H1 (cell line): ENCODE data around the gene RXRA. TPM values are rescaled to one million over a fixed set of nuclear protein-coding genes. Genes with fewer than 3 reads are reported as not detected.

Source experiments
- CTCF ChIA-PET: fragments of 300-600 bp; sonication (Branson Sonifier 250); formaldehyde crosslinking; loops from one replicate; lab custom pipeline; 2021; ENCODE audit not compliant: partially characterized antibody; lab: Charles Lee
- POLR2A ChIA-PET: fragments of 300-600 bp; sonication (Branson Sonifier 250); formaldehyde crosslinking; loops from one replicate; lab custom pipeline; 2021; ENCODE audit warnings: inconsistent platforms; ENCODE audit not compliant: partially characterized antibody; lab: Charles Lee
- DNase-seq, 2 experiments: peaks; one replicate each; pipeline versions ENCODE4 v3.0.0 to v3.0.0-alpha.2; 2010 to 2022; ENCODE audit warnings: low spot score in 2 of 2, low read depth in 1 of 2, mixed read lengths in 1 of 2
- FAIRE-seq: peaks from 2 replicates; lab custom pipeline; 2011; peaks lifted over from hg19 to GRCh38; lab: Jason Lieb, UNC
- H2AFZ ChIP-seq: 2 replicates; pipeline ENCODE4 v1.8.1; 2012; ENCODE audit warnings: low read length, inconsistent platforms
- H2AK5ac ChIP-seq: 2 replicates; pipeline ENCODE4 v1.6.1; 2013; ENCODE audit warnings: low read depth, low read length
- H2BK120ac ChIP-seq: replicated peaks from 2 replicates; pipeline ENCODE3; 2013; ENCODE audit warnings: low read depth, low read length, inconsistent platforms
- H2BK12ac ChIP-seq: 2 replicates; pipeline ENCODE4 v1.6.1; 2013; ENCODE audit warnings: low read depth, low read length
- H2BK15ac ChIP-seq: 2 replicates; pipeline ENCODE4 v1.6.1; 2013; ENCODE audit warnings: low read length
- H2BK20ac ChIP-seq: 2 replicates; pipeline ENCODE4 v1.6.1; 2013; ENCODE audit warnings: low read length
- H2BK5ac ChIP-seq: 2 replicates; pipeline ENCODE4 v1.6.1; 2013; ENCODE audit warnings: low read depth, low read length
- H3K14ac ChIP-seq: 2 replicates; pipeline ENCODE4 v1.6.1; 2013; ENCODE audit warnings: inconsistent platforms; ENCODE audit not compliant: insufficient read length
- H3K18ac ChIP-seq: 2 replicates; pipeline ENCODE4 v1.6.1; 2013; ENCODE audit warnings: low read length; ENCODE audit errors: extremely low read depth
- H3K23ac ChIP-seq: 2 replicates; pipeline ENCODE4 v1.6.1; 2013; ENCODE audit warnings: inconsistent platforms; ENCODE audit not compliant: insufficient read length
- H3K23me2 ChIP-seq: 2 replicates; pipeline ENCODE4 v1.6.1; 2013; ENCODE audit warnings: low read depth, low read length
- H3K27ac ChIP-seq: 2 replicates; pipeline ENCODE4 v1.6.1; 2011; ENCODE audit warnings: low read depth, low read length, inconsistent platforms
- H3K27me3 ChIP-seq, 4 experiments: replicated peaks in 1 of 4; 1 replicate in 1 of 4; 2 replicates in 3 of 4; pipeline versions ENCODE4 v1.6.1 to v1.8.1; 2011 to 2013; ENCODE audit warnings: low read length in 3 of 4, mild to moderate bottlenecking in 3 of 4, inconsistent platforms in 2 of 4, mixed read lengths in 2 of 4, moderate library complexity in 1 of 4; ENCODE audit not compliant: control insufficient read depth in 3 of 4, insufficient read depth in 3 of 4; ENCODE audit errors: extremely low read depth in 1 of 4
- H3K36me3 ChIP-seq, 4 experiments: 2 replicates each; pipeline versions ENCODE4 v1.6.1 to v1.8.1; 2011 to 2013; ENCODE audit warnings: mild to moderate bottlenecking in 4 of 4, low read length in 3 of 4, moderate library complexity in 2 of 4, control low read depth in 1 of 4, inconsistent platforms in 1 of 4; ENCODE audit not compliant: insufficient read depth in 4 of 4, control insufficient read depth in 2 of 4
- H3K4ac ChIP-seq: replicated peaks from 2 replicates; pipeline ENCODE3; 2013; ENCODE audit warnings: low read length, low read depth, mixed read lengths, inconsistent platforms; ENCODE audit not compliant: insufficient read length
- H3K4me1 ChIP-seq, 4 experiments: replicated peaks in 1 of 4; 1 replicate in 1 of 4; 2 replicates in 3 of 4; pipeline versions ENCODE4 v1.6.1 to v1.8.1; 2011 to 2013; ENCODE audit warnings: low read length in 3 of 4, inconsistent platforms in 2 of 4, mixed read lengths in 1 of 4; ENCODE audit not compliant: insufficient read depth in 4 of 4, control insufficient read depth in 3 of 4
- H3K4me2 ChIP-seq, 2 experiments: 2 replicates each; pipeline versions ENCODE4 v1.6.1 to v1.8.1; 2011 to 2013; ENCODE audit warnings: low read depth in 2 of 2, low read length in 2 of 2, control low read depth in 1 of 2, inconsistent platforms in 1 of 2, mild to moderate bottlenecking in 1 of 2; ENCODE audit not compliant: insufficient read depth in 1 of 2
- H3K4me3 ChIP-seq, 4 experiments: fragments of 200-600, 300-600 bp in 1 of 4; sonication (generic), shearing (Covaris generic), sonication (Bioruptor Twin) in 1 of 4; 2 replicates each; pipeline versions ENCODE4 v1.5.1 to v1.8.1; 2011 to 2016; ENCODE audit warnings: low read length in 4 of 4, low read depth in 3 of 4, control low read depth in 2 of 4, inconsistent platforms in 2 of 4, mild to moderate bottlenecking in 2 of 4, mixed read lengths in 1 of 4, moderate library complexity in 1 of 4; ENCODE audit not compliant: insufficient read depth in 2 of 4; ENCODE audit errors: extremely low read depth in 1 of 4
- H3K56ac ChIP-seq: replicated peaks from 2 replicates; pipeline ENCODE3; 2013; ENCODE audit warnings: low read depth, mild to moderate bottlenecking, mixed read lengths, low read length, inconsistent platforms; ENCODE audit not compliant: insufficient read length
- H3K79me1 ChIP-seq: 2 replicates; pipeline ENCODE4 v1.6.1; 2013; ENCODE audit warnings: low read depth, low read length, control low read depth
- H3K79me2 ChIP-seq, 2 experiments: 2 replicates each; pipeline versions ENCODE4 v1.6.1 to v1.8.1; 2012 to 2013; ENCODE audit warnings: low read length in 2 of 2, mild to moderate bottlenecking in 2 of 2, inconsistent platforms in 1 of 2; ENCODE audit not compliant: insufficient read depth in 2 of 2, control insufficient read depth in 1 of 2
- H3K9ac ChIP-seq, 4 experiments: replicated peaks in 1 of 4; 1 replicate in 1 of 4; 2 replicates in 3 of 4; pipeline versions ENCODE4 v1.6.1 to v1.8.1; 2011 to 2013; ENCODE audit warnings: low read depth in 3 of 4, low read length in 3 of 4, control low read depth in 2 of 4, mild to moderate bottlenecking in 2 of 4, moderate library complexity in 2 of 4, inconsistent platforms in 1 of 4; ENCODE audit errors: extremely low read depth in 1 of 4
- H3K9me3 ChIP-seq, 2 experiments: 2 replicates each; pipeline versions ENCODE4 v1.6.1 to v1.8.1; 2012 to 2013; ENCODE audit warnings: mild to moderate bottlenecking in 2 of 2, moderate library complexity in 2 of 2, control low read depth in 1 of 2, inconsistent platforms in 1 of 2, low read depth in 1 of 2, low read length in 1 of 2, mixed read lengths in 1 of 2; ENCODE audit not compliant: insufficient read depth in 2 of 2
- H4K20me1 ChIP-seq, 2 experiments: replicated peaks in 1 of 2; 2 replicates each; pipeline versions ENCODE3 to v1.8.1; 2011 to 2013; ENCODE audit warnings: inconsistent platforms in 2 of 2, low read length in 2 of 2, mild to moderate bottlenecking in 1 of 2; ENCODE audit not compliant: insufficient read depth in 2 of 2, control insufficient read depth in 1 of 2
- H4K5ac ChIP-seq: 2 replicates; pipeline ENCODE4 v1.6.1; 2013; ENCODE audit warnings: low read length, low read depth, mixed read lengths, inconsistent platforms; ENCODE audit not compliant: insufficient read length
- H4K8ac ChIP-seq: 2 replicates; pipeline ENCODE4 v1.8.0; 2013; ENCODE audit warnings: mild to moderate bottlenecking, moderate library complexity, low read length, inconsistent platforms; ENCODE audit not compliant: insufficient read depth; ENCODE audit errors: extremely low read depth
- H4K91ac ChIP-seq: replicated peaks from 2 replicates; pipeline ENCODE3; 2013; ENCODE audit warnings: low read length, mixed read lengths, inconsistent platforms; ENCODE audit not compliant: insufficient read length
- CBX5 ChIP-seq: fragments of 300-800, 300-1000 bp; sonication (generic); IDR thresholded peaks from 2 replicates; pipeline ENCODE4 v1.7.1; 2016; ENCODE audit warnings: antibody characterized with exemption, low read length, low read depth
- HDAC2 ChIP-seq, 2 experiments: fragments of 300-600 bp in 1 of 2; sonication (generic) in 1 of 2; IDR thresholded peaks; 2 replicates each; pipeline ENCODE4 v1.6.1; 2011 to 2012; ENCODE audit warnings: low read depth in 2 of 2, low read length in 2 of 2, mild to moderate bottlenecking in 2 of 2, moderate library complexity in 2 of 2, borderline replicate concordance in 1 of 2, inconsistent platforms in 1 of 2
- POLR2A ChIP-seq, 2 experiments: IDR thresholded peaks; 1 replicate in 1 of 2; 2 replicates in 1 of 2; pipeline ENCODE4 v1.6.1; 2011; ENCODE audit warnings: low read depth in 2 of 2, low read length in 2 of 2, mild to moderate bottlenecking in 2 of 2; ENCODE audit errors: control extremely low read depth in 1 of 2
- SP4 ChIP-seq: IDR thresholded peaks from 2 replicates; pipeline ENCODE4 v1.6.1; 2012; ENCODE audit warnings: low read length, inconsistent platforms
- WGBS, 2 experiments: shearing (Covaris generic) in 1 of 2; methylation state at CpG; one replicate each; pipeline versions ENCODE4 v1.1.6 to v1.1.7; 2013 to 2015; ENCODE audit warnings: low lambda C conversion rate in 2 of 2, mixed read lengths in 2 of 2, inconsistent platforms in 1 of 2, low coverage in 1 of 2, missing lambda C conversion rate in 1 of 2; ENCODE audit not compliant: insufficient replicate concordance in 2 of 2, insufficient coverage in 1 of 2, insufficient read length in 1 of 2; ENCODE audit errors: extremely low coverage in 1 of 2, missing lambda C conversion rate in 1 of 2; 5-methylcytosine and 5-hydroxymethylcytosine counted together
- polyA plus RNA-seq, 7 experiments: library from polyadenylated mRNA; depleted of rRNA in 3 of 7; stranded (reverse) in 5 of 7; unstranded in 2 of 7; fragments of >200 nt in 5 of 7; fragments of 200-250 nt in 2 of 7; gene quantifications; 1 replicate in 5 of 7; 2 replicates in 1 of 7; 4 replicates in 1 of 7; pipeline versions ENCODE4 v1.2.1 to v1.2.3, GENCODE V29; 2011 to 2013; ENCODE audit warnings: missing spikeins in 2 of 7, mixed read lengths in 2 of 7
- total RNA-seq: library from RNA; stranded (reverse); fragmentation: NEBNext Ultra II Directional; extraction: Animal tissue kit (Norgen Biotek cat#: 25700); gene quantifications from 2 replicates; pipeline ENCODE4 v1.2.1, GENCODE V29; 2021

Gene RXRA
- total and polyA plus RNA-seq, 2 of the 8 experiments (the other 6 are each of a cell fraction or from before 2014, with no cell fraction given) = 9.8 to 29.4 TPM

GRCh38 chr9:134284741-134285140 lies 41.5 kb upstream of the RXRA start:
- no peak overlapping the region for H2BK5ac ChIP-seq
- no peak overlapping the region for H4K91ac ChIP-seq
- H3K18ac ChIP-seq = no peak overlapping the region
- H2BK15ac ChIP-seq = no peak overlapping the region
- H3K27ac ChIP-seq = no peak overlapping the region
- WGBS, 2 experiments = 82% methylated on average over 9 of the region's 12 CpGs; no CpG with 5 or more reads in 1 of the 2 experiments
- no peak overlapping the region for H3K4ac ChIP-seq
- H3K36me3 ChIP-seq = no peaks in the 10 kb centered on the region
- no peak overlapping the region for H3K4me2 ChIP-seq
- H2BK120ac ChIP-seq = no peak overlapping the region
- FAIRE-seq (no peak), DNase-seq (no peak)
- ChIA-PET CTCF (no interaction called here), POLR2A (no interaction called here)
- H3K9me3 ChIP-seq = no peaks in the 10 kb centered on the region
- peaks cover 3% of the 10 kb centered on the region; the same call in 1 of the 2 replicates for H3K23me2 ChIP-seq
- H2BK20ac ChIP-seq = no peak overlapping the region
- H4K20me1 ChIP-seq = peaks cover 0 to 3% of the 10 kb centered on the region in 2 experiments
- no peak overlapping the region for H4K5ac ChIP-seq
- H3K14ac ChIP-seq = no peak overlapping the region
- H3K4me1 ChIP-seq = no peaks in the 10 kb centered on the region; a peak in 1 of 7 replicates
- H3K79me2 ChIP-seq = no peaks in the 10 kb centered on the region
- no peak overlapping the region for H2BK12ac ChIP-seq
- H3K79me1 ChIP-seq = no peaks in the 10 kb centered on the region
- H3K27me3 ChIP-seq = no peaks in the 10 kb centered on the region
- no peak overlapping the region for H3K56ac ChIP-seq
- H2AK5ac ChIP-seq = no peak overlapping the region
- H3K9ac ChIP-seq = no peak overlapping the region
- no peak overlapping the region for H2AFZ ChIP-seq
- H3K23ac ChIP-seq = no peak overlapping the region
- H3K4me3 ChIP-seq = no peak overlapping the region
- TF ChIP-seq SP4 (no peak), POLR2A (IDR thresholded peaks at IDR 0.05; ENCODE audit: control extremely low read depth in 1 of 2, low read depth in 2 of 2, low read length in 2 of 2) (no peak), CBX5 (no peak), HDAC2 (IDR thresholded peaks at IDR 0.05; ENCODE audit: borderline replicate concordance in 1 of 2, low read depth in 2 of 2, low read length in 2 of 2) (no peak)
- no peak overlapping the region for H4K8ac ChIP-seq
